Measurements from ENCODE around the gene SYNE1. TPM values are rescaled to one million over a fixed set of nuclear protein-coding genes. Genes with fewer than 3 reads are reported as not detected.

SYNE1 gene
- total and polyA plus RNA-seq, 2 of the 8 experiments (the other 6 are each of a cell fraction or from before 2014, with no cell fraction given): 2.8 to 5.5 TPM

DNA sequence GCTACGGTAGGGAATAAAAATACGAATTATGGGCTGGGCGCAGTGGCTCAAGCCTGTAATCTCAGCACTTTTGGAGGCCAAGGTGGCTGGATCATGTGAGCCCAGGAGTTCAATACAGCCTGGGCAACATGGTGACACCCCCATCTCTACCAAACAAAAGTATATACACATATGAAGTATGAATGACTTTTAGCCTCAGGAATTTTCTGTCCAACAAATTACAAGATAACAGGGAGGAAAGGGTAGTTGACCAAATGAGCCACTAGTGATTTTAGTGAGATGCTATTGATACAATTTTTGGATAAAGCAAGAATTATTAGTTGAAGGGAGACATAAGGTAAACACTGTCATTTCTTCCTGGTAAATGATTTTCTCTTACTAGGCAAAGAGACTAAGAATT, 328.2 kb downstream of the SYNE1 start (continued):
- TF ChIP-seq CHD1 (IDR thresholded peaks at IDR 0.05; ENCODE audit: low read depth, low read length) (no peak), NANOG (IDR thresholded peaks at IDR 0.05; ENCODE audit: insufficient read depth, low read depth, low read length, poor library complexity, severe bottlenecking) (no peak), SP1 (IDR thresholded peaks at IDR 0.05; ENCODE audit: low read depth, low read length) (no peak), SP4 (IDR thresholded peaks at IDR 0.05; ENCODE audit: low read length) (no peak)

Data from H1 (cell line).